Gastrocnemius medialis (tissue), 4 donors: Measurements from ENCODE around the gene CLHC1.
"Not testable (repeated sequence)": the region's sequence is repeated elsewhere in the genome, so short reads cannot be mapped to it uniquely, and the experiment has no call there.

Experiments used
- POLR2A ChIP-seq, 2 donors: fragments of 450-650 bp; IDR thresholded peaks; one replicate each; pipeline ENCODE4 v1.6.1; 2017; ENCODE audit warnings: antibody characterized with exemption in 2 of 2, mild to moderate bottlenecking in 2 of 2, moderate library complexity in 2 of 2
- TF ChIP-seq, protein P1 (sequence below), 5 experiments: fragments of 450-650 bp in 3 of 5; fragments of 200-600 bp in 2 of 5; sonication (generic) in 2 of 5; IDR thresholded peaks in 4 of 5; conservative IDR thresholded peaks in 1 of 5; 1 replicate in 4 of 5; 2 replicates in 1 of 5; pipeline ENCODE4 v1.5.1; 2016 to 2019; ENCODE audit warnings: antibody characterized with exemption in 5 of 5, mild to moderate bottlenecking in 3 of 5, moderate library complexity in 3 of 5

DNA sequence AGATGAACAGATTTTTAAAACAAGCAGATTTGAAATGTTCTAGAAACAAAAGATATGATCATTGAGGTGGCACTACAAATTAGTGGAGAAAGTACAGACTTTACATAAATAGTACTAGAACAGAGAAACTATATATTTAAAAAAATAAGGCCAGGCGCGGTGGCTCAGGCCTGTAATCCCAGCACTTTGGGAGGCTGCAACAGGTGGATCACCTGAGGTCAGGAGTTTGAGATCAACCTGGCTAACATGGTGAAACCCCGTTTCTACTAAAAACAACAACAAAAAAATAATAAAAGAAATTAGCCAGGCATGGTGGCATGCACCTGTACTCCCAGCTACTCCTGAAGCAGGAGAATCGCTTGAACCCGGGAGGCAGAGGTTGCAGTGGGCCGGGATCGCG, 45.3 kb downstream of the CLHC1 start:
- TF ChIP-seq, protein P1, sequence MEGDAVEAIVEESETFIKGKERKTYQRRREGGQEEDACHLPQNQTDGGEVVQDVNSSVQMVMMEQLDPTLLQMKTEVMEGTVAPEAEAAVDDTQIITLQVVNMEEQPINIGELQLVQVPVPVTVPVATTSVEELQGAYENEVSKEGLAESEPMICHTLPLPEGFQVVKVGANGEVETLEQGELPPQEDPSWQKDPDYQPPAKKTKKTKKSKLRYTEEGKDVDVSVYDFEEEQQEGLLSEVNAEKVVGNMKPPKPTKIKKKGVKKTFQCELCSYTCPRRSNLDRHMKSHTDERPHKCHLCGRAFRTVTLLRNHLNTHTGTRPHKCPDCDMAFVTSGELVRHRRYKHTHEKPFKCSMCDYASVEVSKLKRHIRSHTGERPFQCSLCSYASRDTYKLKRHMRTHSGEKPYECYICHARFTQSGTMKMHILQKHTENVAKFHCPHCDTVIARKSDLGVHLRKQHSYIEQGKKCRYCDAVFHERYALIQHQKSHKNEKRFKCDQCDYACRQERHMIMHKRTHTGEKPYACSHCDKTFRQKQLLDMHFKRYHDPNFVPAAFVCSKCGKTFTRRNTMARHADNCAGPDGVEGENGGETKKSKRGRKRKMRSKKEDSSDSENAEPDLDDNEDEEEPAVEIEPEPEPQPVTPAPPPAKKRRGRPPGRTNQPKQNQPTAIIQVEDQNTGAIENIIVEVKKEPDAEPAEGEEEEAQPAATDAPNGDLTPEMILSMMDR (IDR thresholded peaks at IDR 0.05 in 4 of 5, conservative IDR thresholded peaks at IDR 0.05 in 1 of 5), result not testable (repeated sequence)
- not testable (repeated sequence) for TF ChIP-seq POLR2A (IDR thresholded peaks at IDR 0.05)
